Measurements from ENCODE around the gene KCNH1. TPM values are rescaled to one million over a fixed set of nuclear protein-coding genes. Genes with fewer than 3 reads are reported as not detected.

The KCNH1 gene
- total and polyA plus RNA-seq, 4 donors: 0.02 to 0.31 TPM; not detected in 2

DNA sequence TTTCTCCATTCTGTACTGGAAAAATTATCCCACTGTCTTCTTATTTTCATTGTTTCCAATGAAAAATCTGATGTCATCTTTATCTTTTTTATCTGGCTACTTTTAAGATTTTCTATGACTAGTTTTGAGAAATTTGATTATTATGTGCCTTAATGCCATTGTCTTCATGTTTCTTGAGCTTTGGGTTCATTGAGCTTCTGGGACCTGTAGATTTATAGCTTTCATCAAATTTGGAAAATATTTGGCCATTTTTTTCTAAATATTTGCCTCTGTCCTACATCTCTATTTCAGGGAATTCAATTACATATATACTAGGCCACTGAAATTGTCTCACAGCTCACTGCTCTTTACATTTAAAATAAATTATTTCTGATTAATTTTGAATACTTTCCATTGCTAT lies 38.7 kb upstream of the KCNH1 start:
- DNase-seq (no peak), ATAC-seq (ENCODE audit: insufficient read depth, low FRiP score) (no peak)
- Histone ChIP-seq H3K4me3 (no peak overlapping the region), H3K9me3 (ENCODE audit: control insufficient read depth in 4 of 4, insufficient read depth in 3 of 4, low read length in 3 of 4) (peaks cover 0 to 17% (median 6%) of the 10 kb centered on the region in 4 donors), H3K27ac (ENCODE audit: low read depth in 1 of 2, low read length in 1 of 2) (no peak overlapping the region), H3K36me3 (ENCODE audit: control insufficient read depth in 4 of 4, insufficient read depth in 4 of 4, low read length in 4 of 4) (no peaks in the 10 kb centered on the region), H3K4me1 (ENCODE audit: control insufficient read depth in 5 of 5, insufficient read depth in 5 of 5, low read length in 5 of 5) (no peaks in the 10 kb centered on the region), H3K27me3 (ENCODE audit: control insufficient read depth in 3 of 3, insufficient read depth in 3 of 3, low read length in 2 of 3) (no peaks in the 10 kb centered on the region), H3K9ac (ENCODE audit: insufficient read depth in 1 of 2, low read length in 2 of 2) (no peak overlapping the region)
- TF ChIP-seq, protein P1, sequence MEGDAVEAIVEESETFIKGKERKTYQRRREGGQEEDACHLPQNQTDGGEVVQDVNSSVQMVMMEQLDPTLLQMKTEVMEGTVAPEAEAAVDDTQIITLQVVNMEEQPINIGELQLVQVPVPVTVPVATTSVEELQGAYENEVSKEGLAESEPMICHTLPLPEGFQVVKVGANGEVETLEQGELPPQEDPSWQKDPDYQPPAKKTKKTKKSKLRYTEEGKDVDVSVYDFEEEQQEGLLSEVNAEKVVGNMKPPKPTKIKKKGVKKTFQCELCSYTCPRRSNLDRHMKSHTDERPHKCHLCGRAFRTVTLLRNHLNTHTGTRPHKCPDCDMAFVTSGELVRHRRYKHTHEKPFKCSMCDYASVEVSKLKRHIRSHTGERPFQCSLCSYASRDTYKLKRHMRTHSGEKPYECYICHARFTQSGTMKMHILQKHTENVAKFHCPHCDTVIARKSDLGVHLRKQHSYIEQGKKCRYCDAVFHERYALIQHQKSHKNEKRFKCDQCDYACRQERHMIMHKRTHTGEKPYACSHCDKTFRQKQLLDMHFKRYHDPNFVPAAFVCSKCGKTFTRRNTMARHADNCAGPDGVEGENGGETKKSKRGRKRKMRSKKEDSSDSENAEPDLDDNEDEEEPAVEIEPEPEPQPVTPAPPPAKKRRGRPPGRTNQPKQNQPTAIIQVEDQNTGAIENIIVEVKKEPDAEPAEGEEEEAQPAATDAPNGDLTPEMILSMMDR (IDR thresholded peaks at IDR 0.05; ENCODE audit: control extremely low read depth, extremely low read depth): no peak

DNA sequence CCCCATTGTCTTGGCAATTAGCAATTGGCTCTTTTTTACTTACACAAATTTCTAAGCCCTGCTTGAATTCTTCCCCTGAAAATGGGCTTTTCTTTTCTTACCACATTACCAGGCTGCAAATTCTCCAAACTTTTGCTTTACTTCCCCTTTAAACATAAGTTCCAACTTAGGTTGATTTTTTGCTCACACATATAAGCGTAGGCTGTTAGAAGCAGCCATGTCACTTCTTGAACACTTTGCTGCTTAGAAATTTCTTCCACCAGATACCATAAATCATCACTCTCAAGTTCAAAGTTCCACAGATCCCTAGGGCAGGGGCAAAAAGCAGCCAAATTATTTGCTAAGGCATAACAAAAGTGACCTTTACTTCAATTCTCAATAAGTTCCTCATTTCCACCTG lies 35.4 kb upstream of the KCNH1 start:
- no peaks in the 10 kb centered on the region for H3K27me3 ChIP-seq (ENCODE audit: control insufficient read depth in 3 of 3, insufficient read depth in 3 of 3, low read length in 2 of 3)
- TF ChIP-seq, protein P1 (IDR thresholded peaks at IDR 0.05; ENCODE audit: control extremely low read depth, extremely low read depth): no peak
- H3K27ac ChIP-seq (ENCODE audit: low read depth in 1 of 2, low read length in 1 of 2): no peak overlapping the region
- ATAC-seq (ENCODE audit: insufficient read depth, low FRiP score) (no peak), DNase-seq (no peak)
- H3K4me3 ChIP-seq: no peak overlapping the region
- H3K9me3 ChIP-seq (ENCODE audit: control insufficient read depth in 4 of 4, insufficient read depth in 3 of 4, low read length in 3 of 4): peaks cover 0 to 17% (median 6%) of the 10 kb centered on the region in 4 donors
- H3K36me3 ChIP-seq (ENCODE audit: control insufficient read depth in 4 of 4, insufficient read depth in 4 of 4, low read length in 4 of 4): no peaks in the 10 kb centered on the region
- no peak overlapping the region for H3K9ac ChIP-seq (ENCODE audit: insufficient read depth in 1 of 2, low read length in 2 of 2)
- WGBS, 2 donors: 92 to 100% methylated on average over 1 of the region's 1 CpG
- no peaks in the 10 kb centered on the region for H3K4me1 ChIP-seq (ENCODE audit: control insufficient read depth in 5 of 5, insufficient read depth in 5 of 5, low read length in 5 of 5)

DNA sequence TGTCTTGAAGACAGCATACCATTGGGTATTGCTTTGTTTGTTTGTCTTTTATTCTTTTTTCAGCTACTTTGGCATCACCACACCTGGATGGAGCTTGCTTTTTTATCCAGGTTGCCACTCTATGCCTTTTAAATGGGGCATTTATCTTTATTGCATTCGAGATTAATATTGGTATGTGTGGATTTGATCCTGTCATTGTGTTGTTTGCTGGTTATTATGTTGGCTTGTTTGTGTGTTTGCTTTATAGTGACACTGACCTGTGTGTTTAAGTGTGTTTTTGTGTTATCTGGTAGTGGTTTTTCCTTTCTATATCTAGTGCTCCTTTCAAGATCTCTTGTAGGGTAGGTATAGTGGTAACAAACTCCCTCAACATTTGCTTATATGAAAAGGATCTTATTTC lies 24.9 kb upstream of the KCNH1 start:
- Histone ChIP-seq H3K27ac (ENCODE audit: low read depth in 1 of 2, low read length in 1 of 2) (no peak overlapping the region), H3K4me3 (no peak overlapping the region), H3K9me3 (ENCODE audit: control insufficient read depth in 4 of 4, insufficient read depth in 3 of 4, low read length in 3 of 4) (peaks cover 0 to 11% (median 4%) of the 10 kb centered on the region in 4 donors), H3K36me3 (ENCODE audit: control insufficient read depth in 4 of 4, insufficient read depth in 4 of 4, low read length in 4 of 4) (no peaks in the 10 kb centered on the region), H3K9ac (ENCODE audit: insufficient read depth in 1 of 2, low read length in 2 of 2) (no peak overlapping the region), H3K4me1 (ENCODE audit: control insufficient read depth in 5 of 5, insufficient read depth in 5 of 5, low read length in 5 of 5) (no peaks in the 10 kb centered on the region), H3K27me3 (ENCODE audit: control insufficient read depth in 3 of 3, insufficient read depth in 3 of 3, low read length in 2 of 3) (no peaks in the 10 kb centered on the region)
- TF ChIP-seq, protein P1 (IDR thresholded peaks at IDR 0.05; ENCODE audit: control extremely low read depth, extremely low read depth): no peak
- ATAC-seq (ENCODE audit: insufficient read depth, low FRiP score) (no peak), DNase-seq (no peak)
- WGBS, 2 donors: 94% methylated on average over 1 of the region's 1 CpG

DNA sequence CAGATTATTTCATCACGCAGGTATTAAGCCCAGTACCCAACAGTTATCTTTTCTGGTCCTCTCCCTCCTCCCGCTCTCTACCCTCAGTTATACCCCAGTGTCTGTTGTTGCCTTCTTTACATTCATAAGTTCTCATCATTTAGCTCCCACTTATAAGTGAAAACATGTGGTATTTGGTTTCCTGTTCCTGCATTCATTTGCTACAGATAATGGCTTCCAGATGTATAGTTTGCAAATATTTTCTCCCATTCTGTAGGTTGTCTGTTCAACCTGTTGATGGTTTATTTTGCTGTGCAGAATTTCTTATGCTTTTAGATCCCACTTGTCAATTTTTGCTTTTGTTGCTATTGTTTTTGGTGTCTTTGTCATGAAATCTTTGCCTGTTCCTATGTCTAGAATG lies 21.1 kb upstream of the KCNH1 start:
- Histone ChIP-seq H3K27me3 (ENCODE audit: control insufficient read depth in 3 of 3, insufficient read depth in 3 of 3, low read length in 2 of 3) (no peaks in the 10 kb centered on the region), H3K9ac (ENCODE audit: insufficient read depth in 1 of 2, low read length in 2 of 2) (no peak overlapping the region), H3K36me3 (ENCODE audit: control insufficient read depth in 4 of 4, insufficient read depth in 4 of 4, low read length in 4 of 4) (no peaks in the 10 kb centered on the region), H3K4me3 (no peak overlapping the region), H3K9me3 (ENCODE audit: control insufficient read depth in 4 of 4, insufficient read depth in 3 of 4, low read length in 3 of 4) (peaks cover 0 to 4% (median 0%) of the 10 kb centered on the region in 4 donors), H3K4me1 (ENCODE audit: control insufficient read depth in 5 of 5, insufficient read depth in 5 of 5, low read length in 5 of 5) (no peaks in the 10 kb centered on the region), H3K27ac (ENCODE audit: low read depth in 1 of 2, low read length in 1 of 2) (no peak overlapping the region)
- ATAC-seq (ENCODE audit: insufficient read depth, low FRiP score): no peak
- TF ChIP-seq, protein P1 (IDR thresholded peaks at IDR 0.05; ENCODE audit: control extremely low read depth, extremely low read depth): no peak
- WGBS, 2 donors: 91 to 94% methylated on average over 2 of the region's 2 CpGs
- no peak for DNase-seq

Data from lung (tissue), 12 donors.